Mesothelial cell of epicardium (in vitro differentiated cells): Measurements from ENCODE around the gene FSTL3. TPM values are rescaled to one million over a fixed set of nuclear protein-coding genes. Genes with fewer than 3 reads are reported as not detected.

Source experiments
- DNase-seq, 2 experiments: peaks; one replicate each; pipeline ENCODE4 v3.0.0; 2021; ENCODE audit warnings: low spot score in 2 of 2; ENCODE audit not compliant: unreplicated experiment in 2 of 2
- H3K27ac Mint-ChIP-seq: 2 replicates; pipeline ENCODE4 v1.8.0; 2021; ENCODE audit warnings: mixed read lengths
- H3K27me3 Mint-ChIP-seq: 2 replicates; pipeline ENCODE4 v1.8.0; 2021; ENCODE audit warnings: low read depth, mixed read lengths
- H3K36me3 Mint-ChIP-seq: 2 replicates; pipeline ENCODE4 v1.8.0; 2021; ENCODE audit warnings: mixed read lengths
- H3K4me1 Mint-ChIP-seq: 2 replicates; pipeline ENCODE4 v1.8.0; 2021; ENCODE audit warnings: mixed read lengths
- H3K4me3 Mint-ChIP-seq: 2 replicates; pipeline ENCODE4 v1.8.0; 2021; ENCODE audit warnings: mild to moderate bottlenecking, moderate library complexity, mixed read lengths
- H3K9me3 Mint-ChIP-seq: 2 replicates; pipeline ENCODE4 v1.8.0; 2021; ENCODE audit warnings: mixed read lengths
- total RNA-seq: library from RNA; stranded (reverse); gene quantifications from 3 replicates; pipeline ENCODE4 v1.2.1, GENCODE V29; 2021
- TF ChIP-seq, protein P1 (sequence below): fragments of 200-600 bp; sonication (generic); IDR thresholded peaks from one replicate; pipeline ENCODE4 v1.5.0; 2021; ENCODE audit warnings: antibody characterized with exemption; ENCODE audit not compliant: unreplicated experiment

FSTL3 gene
- total RNA-seq, 1 donor from 2014 or later = 64.6 TPM

- TF ChIP-seq, protein P1, sequence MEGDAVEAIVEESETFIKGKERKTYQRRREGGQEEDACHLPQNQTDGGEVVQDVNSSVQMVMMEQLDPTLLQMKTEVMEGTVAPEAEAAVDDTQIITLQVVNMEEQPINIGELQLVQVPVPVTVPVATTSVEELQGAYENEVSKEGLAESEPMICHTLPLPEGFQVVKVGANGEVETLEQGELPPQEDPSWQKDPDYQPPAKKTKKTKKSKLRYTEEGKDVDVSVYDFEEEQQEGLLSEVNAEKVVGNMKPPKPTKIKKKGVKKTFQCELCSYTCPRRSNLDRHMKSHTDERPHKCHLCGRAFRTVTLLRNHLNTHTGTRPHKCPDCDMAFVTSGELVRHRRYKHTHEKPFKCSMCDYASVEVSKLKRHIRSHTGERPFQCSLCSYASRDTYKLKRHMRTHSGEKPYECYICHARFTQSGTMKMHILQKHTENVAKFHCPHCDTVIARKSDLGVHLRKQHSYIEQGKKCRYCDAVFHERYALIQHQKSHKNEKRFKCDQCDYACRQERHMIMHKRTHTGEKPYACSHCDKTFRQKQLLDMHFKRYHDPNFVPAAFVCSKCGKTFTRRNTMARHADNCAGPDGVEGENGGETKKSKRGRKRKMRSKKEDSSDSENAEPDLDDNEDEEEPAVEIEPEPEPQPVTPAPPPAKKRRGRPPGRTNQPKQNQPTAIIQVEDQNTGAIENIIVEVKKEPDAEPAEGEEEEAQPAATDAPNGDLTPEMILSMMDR = no peak
- Mint-ChIP-seq H3K27ac (no peak overlapping the region), H3K4me1 (no peaks in the 10 kb centered on the region), H3K27me3 (no peaks in the 10 kb centered on the region), H3K36me3 (peaks cover 9% of the 10 kb centered on the region), H3K4me3 (no peak overlapping the region), H3K9me3 (no peaks in the 10 kb centered on the region)
- no peak for DNase-seq
Observed at GRCh38 chr19:648305-648704, 27.9 kb upstream of the FSTL3 start.

GRCh38 chr19:648904-649801 is 27.0 kb upstream of the FSTL3 start:
- Mint-ChIP-seq H3K27me3 (no peaks in the 10 kb centered on the region), H3K4me1 (no peaks in the 10 kb centered on the region), H3K4me3 (no peak overlapping the region), H3K36me3 (peaks cover 9% of the 10 kb centered on the region), H3K9me3 (no peaks in the 10 kb centered on the region), H3K27ac (no peak overlapping the region)
- TF ChIP-seq, protein P1 = no peak
- no peak for DNase-seq

DNA sequence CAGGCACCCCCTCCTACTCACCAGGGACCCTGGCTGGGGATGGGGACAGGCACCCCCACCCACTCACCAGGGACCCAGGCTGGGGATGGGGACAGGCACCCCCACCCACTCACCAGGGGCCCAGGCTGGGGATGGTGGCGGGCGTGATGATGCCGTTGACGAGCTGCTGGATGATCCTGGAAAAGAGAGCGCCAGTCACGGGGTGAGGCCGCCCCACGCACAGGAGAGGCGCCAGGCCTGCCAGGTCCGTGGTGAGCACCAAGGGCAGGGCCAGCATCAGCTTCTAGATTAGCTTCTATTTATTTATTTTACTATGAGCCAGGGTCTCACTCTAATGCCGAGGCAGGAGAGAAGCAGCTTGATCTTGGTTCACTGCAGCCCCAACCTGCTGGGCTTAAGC is 26.1 kb upstream of the FSTL3 start:
- H3K27me3 Mint-ChIP-seq = no peaks in the 10 kb centered on the region
- TF ChIP-seq, protein P1 = no peak
- peaks cover 6% of the 10 kb centered on the region for H3K36me3 Mint-ChIP-seq
- no peak for DNase-seq
- no peak overlapping the region for H3K4me3 Mint-ChIP-seq
- H3K4me1 Mint-ChIP-seq = no peaks in the 10 kb centered on the region
- no peak overlapping the region for H3K27ac Mint-ChIP-seq
- no peaks in the 10 kb centered on the region for H3K9me3 Mint-ChIP-seq

DNA sequence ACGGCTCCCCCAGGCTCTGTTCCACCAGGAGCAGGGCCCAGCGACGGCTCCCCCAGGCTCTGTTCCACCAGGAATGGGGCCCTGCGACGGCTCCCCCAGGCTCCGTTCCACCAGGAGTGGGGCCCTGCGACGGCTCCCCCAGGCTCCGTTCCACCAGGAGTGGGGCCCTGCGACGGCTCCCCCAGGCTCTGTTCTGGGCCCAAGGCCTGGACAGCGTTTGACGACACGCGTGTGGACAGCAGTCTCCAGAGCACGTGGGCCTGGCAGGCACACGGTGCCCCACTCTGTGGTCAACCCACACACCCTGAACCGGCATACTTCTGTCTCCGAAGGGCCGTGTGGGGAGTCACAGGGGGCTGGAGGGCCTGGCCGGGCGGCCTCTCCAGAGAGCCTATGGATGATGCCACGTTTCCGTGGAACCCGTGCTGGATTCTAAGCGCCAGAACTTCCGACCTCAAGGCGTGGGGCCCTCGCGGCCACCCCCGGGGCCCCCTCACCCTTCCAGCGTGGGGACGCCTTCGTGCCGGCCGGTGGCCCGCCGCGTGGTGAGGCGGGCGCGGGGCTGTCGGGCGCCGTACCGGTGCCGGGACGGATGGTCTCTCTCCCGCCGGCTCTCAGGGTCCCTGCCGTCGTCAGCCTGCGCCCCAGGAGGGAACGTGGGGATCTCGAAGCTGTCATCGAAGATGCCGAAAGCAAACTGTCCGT is 24.9 kb upstream of the FSTL3 start:
- H3K9me3 Mint-ChIP-seq = no peaks in the 10 kb centered on the region
- H3K4me1 Mint-ChIP-seq = no peaks in the 10 kb centered on the region
- DNase-seq = no peak
- no peaks in the 10 kb centered on the region for H3K27me3 Mint-ChIP-seq
- TF ChIP-seq, protein P1 = no peak
- H3K36me3 Mint-ChIP-seq = peaks cover 2% of the 10 kb centered on the region
- no peak overlapping the region for H3K27ac Mint-ChIP-seq
- no peak overlapping the region for H3K4me3 Mint-ChIP-seq

DNA sequence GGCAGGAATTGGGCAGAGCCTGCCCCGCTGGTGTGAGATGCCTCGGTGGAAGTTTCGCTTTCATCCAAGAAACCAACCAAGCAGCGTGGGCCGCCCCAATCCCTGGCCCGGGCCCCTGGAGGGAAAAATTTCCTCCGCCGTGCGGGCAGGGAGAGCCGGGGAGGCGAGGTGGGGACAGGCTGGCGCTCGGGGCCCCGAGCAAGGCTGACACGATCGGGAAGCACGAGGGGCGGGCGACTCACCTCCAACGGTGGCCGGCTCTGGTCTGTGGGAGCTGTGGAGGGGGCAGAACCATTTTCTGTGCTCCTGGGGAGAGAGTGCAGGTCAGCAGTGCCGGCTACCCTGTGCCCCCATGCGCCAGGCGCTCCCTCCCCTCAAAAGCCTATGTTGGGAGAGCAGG is 24.2 kb upstream of the FSTL3 start:
- TF ChIP-seq, protein P1 = no peak
- no peaks in the 10 kb centered on the region for H3K4me1 Mint-ChIP-seq
- H3K9me3 Mint-ChIP-seq = no peaks in the 10 kb centered on the region
- H3K36me3 Mint-ChIP-seq = peaks cover 2% of the 10 kb centered on the region
- no peak for DNase-seq
- no peaks in the 10 kb centered on the region for H3K27me3 Mint-ChIP-seq
- H3K27ac Mint-ChIP-seq = no peak overlapping the region
- no peak overlapping the region for H3K4me3 Mint-ChIP-seq
